H9 (cell line): Measurements from ENCODE around the gene PERM1. TPM values are rescaled to one million over a fixed set of nuclear protein-coding genes. Genes with fewer than 3 reads are reported as not detected.

Experiments
- DNase-seq: peaks from one replicate; pipeline ENCODE4 v3.0.0-alpha.2; 2017
- H2AFZ ChIP-seq: one replicate; pipeline ENCODE4 v1.6.1; 2013; ENCODE audit warnings: mild to moderate bottlenecking, low read length, control low read depth, moderate library complexity
- H2AK5ac ChIP-seq: 2 replicates; pipeline ENCODE4 v1.6.1; 2013; ENCODE audit warnings: low read length, control low read depth, mixed read lengths; ENCODE audit not compliant: insufficient read length
- H2BK120ac ChIP-seq: one replicate; pipeline ENCODE4 v1.6.1; 2013; ENCODE audit warnings: low read depth, mild to moderate bottlenecking, low read length, control low read depth, inconsistent platforms; ENCODE audit not compliant: poor library complexity, severe bottlenecking
- H2BK12ac ChIP-seq: 2 replicates; pipeline ENCODE4 v1.6.1; 2013; ENCODE audit warnings: low read length, control low read depth, mixed read lengths, low read depth; ENCODE audit not compliant: insufficient read length
- H2BK15ac ChIP-seq: 2 replicates; pipeline ENCODE4 v1.6.1; 2013; ENCODE audit warnings: low read depth, low read length, control low read depth
- H2BK20ac ChIP-seq: one replicate; pipeline ENCODE4 v1.6.1; 2013; ENCODE audit warnings: low read depth, mild to moderate bottlenecking, low read length, control low read depth, inconsistent platforms; ENCODE audit not compliant: poor library complexity, severe bottlenecking
- H2BK5ac ChIP-seq: 2 replicates; pipeline ENCODE4 v1.6.1; 2013; ENCODE audit warnings: low read length, control low read depth, mixed read lengths; ENCODE audit not compliant: insufficient read length
- H3K14ac ChIP-seq: 2 replicates; pipeline ENCODE4 v1.6.1; 2013; ENCODE audit warnings: low read length, control low read depth; ENCODE audit not compliant: insufficient read depth
- H3K18ac ChIP-seq: 2 replicates; pipeline ENCODE4 v1.6.1; 2013; ENCODE audit warnings: low read depth, mild to moderate bottlenecking, mixed read lengths, low read length, control low read depth; ENCODE audit not compliant: insufficient read length
- H3K23ac ChIP-seq: 2 replicates; pipeline ENCODE4 v1.6.1; 2013; ENCODE audit warnings: low read length, control low read depth, mixed read lengths, low read depth; ENCODE audit not compliant: insufficient read length
- H3K23me2 ChIP-seq: 2 replicates; pipeline ENCODE4 v1.6.1; 2013; ENCODE audit warnings: low read depth, mild to moderate bottlenecking, mixed read lengths, low read length, control low read depth; ENCODE audit not compliant: insufficient read length, poor library complexity, severe bottlenecking
- H3K27ac ChIP-seq: 2 replicates; pipeline ENCODE4 v1.5.1; 2013; ENCODE audit warnings: low read length, control low read depth, mixed read lengths, low read depth; ENCODE audit not compliant: insufficient read length
- H3K27me3 ChIP-seq: 2 replicates; pipeline ENCODE4 v1.6.1; 2013; ENCODE audit warnings: low read length, control low read depth, inconsistent platforms; ENCODE audit not compliant: insufficient read depth
- H3K4ac ChIP-seq: 2 replicates; pipeline ENCODE4 v1.6.1; 2013; ENCODE audit warnings: low read depth, mild to moderate bottlenecking, control low read depth, inconsistent platforms, low read length, moderate library complexity
- H3K4me1 ChIP-seq: 2 replicates; pipeline ENCODE4 v1.6.1; 2013; ENCODE audit warnings: low read length, control low read depth, inconsistent platforms; ENCODE audit not compliant: insufficient read depth
- H3K4me2 ChIP-seq: 2 replicates; pipeline ENCODE4 v1.6.1; 2013; ENCODE audit warnings: low read length, control low read depth, mixed read lengths; ENCODE audit not compliant: insufficient read length, insufficient read depth
- H3K56ac ChIP-seq: 2 replicates; pipeline ENCODE4 v1.6.1; 2013; ENCODE audit warnings: low read depth, mild to moderate bottlenecking, mixed read lengths, low read length, control low read depth; ENCODE audit not compliant: insufficient read length
- H3K79me1 ChIP-seq: 2 replicates; pipeline ENCODE4 v1.6.1; 2013; ENCODE audit warnings: low read depth, mild to moderate bottlenecking, moderate library complexity, low read length, control low read depth, inconsistent platforms; ENCODE audit not compliant: insufficient read depth, poor library complexity, severe bottlenecking
- H3K79me2 ChIP-seq: 2 replicates; pipeline ENCODE4 v1.6.1; 2013; ENCODE audit warnings: low read length, control low read depth, inconsistent platforms; ENCODE audit not compliant: insufficient read depth
- H3K9ac ChIP-seq: 2 replicates; pipeline ENCODE4 v1.6.1; 2013; ENCODE audit warnings: low read length, control low read depth, mixed read lengths; ENCODE audit not compliant: insufficient read length; ENCODE audit errors: extremely low read depth
- H3K9me3 ChIP-seq: one replicate; pipeline ENCODE4 v1.6.1; 2013; ENCODE audit warnings: low read depth, low read length, inconsistent platforms; ENCODE audit not compliant: control insufficient read depth
- H3T11ph ChIP-seq: one replicate; pipeline ENCODE4 v1.6.1; 2013; ENCODE audit warnings: mild to moderate bottlenecking, low read length, control low read depth, inconsistent platforms
- H4K20me1 ChIP-seq: one replicate; pipeline ENCODE4 v1.6.1; 2013; ENCODE audit not compliant: control insufficient read depth, insufficient read length, insufficient read depth
- H4K5ac ChIP-seq: 2 replicates; pipeline ENCODE4 v1.6.1; 2013; ENCODE audit warnings: low read depth, mild to moderate bottlenecking, mixed read lengths, low read length, control low read depth; ENCODE audit not compliant: insufficient read length
- H4K8ac ChIP-seq: replicated peaks from 2 replicates; pipeline ENCODE4 v1.6.1; 2013; ENCODE audit warnings: low read length, control low read depth, mixed read lengths, low read depth; ENCODE audit not compliant: insufficient read length
- H4K91ac ChIP-seq: 2 replicates; pipeline ENCODE4 v1.6.1; 2013; ENCODE audit warnings: low read depth, mild to moderate bottlenecking, moderate library complexity, mixed read lengths, low read length, control low read depth; ENCODE audit not compliant: insufficient read length
- H3K27ac Mint-ChIP-seq, 3 experiments: 2 replicates in 2 of 3; 3 replicates in 1 of 3; pipeline ENCODE4 v1.8.0; 2020 to 2021; ENCODE audit warnings: mixed read lengths in 3 of 3, mild to moderate bottlenecking in 1 of 3, moderate library complexity in 1 of 3
- H3K27me3 Mint-ChIP-seq: 2 replicates; pipeline ENCODE4 v1.8.0; 2021; ENCODE audit warnings: low read depth, mild to moderate bottlenecking, moderate library complexity, mixed read lengths
- H3K36me3 Mint-ChIP-seq, 3 experiments: 2 replicates in 2 of 3; 3 replicates in 1 of 3; pipeline ENCODE4 v1.8.0; 2020 to 2021; ENCODE audit warnings: low read depth in 3 of 3, mixed read lengths in 3 of 3; ENCODE audit not compliant: insufficient read depth in 1 of 3
- H3K4me1 Mint-ChIP-seq, 2 experiments: 2 replicates each; pipeline ENCODE4 v1.8.0; 2020; ENCODE audit warnings: mixed read lengths in 2 of 2
- H3K4me3 Mint-ChIP-seq, 2 experiments: 2 replicates in 1 of 2; 3 replicates in 1 of 2; pipeline ENCODE4 v1.8.0; 2020 to 2021; ENCODE audit warnings: mild to moderate bottlenecking in 2 of 2, mixed read lengths in 2 of 2, moderate library complexity in 1 of 2
- H3K9me3 Mint-ChIP-seq, 2 experiments: 2 replicates in 1 of 2; 3 replicates in 1 of 2; pipeline ENCODE4 v1.8.0; 2020; ENCODE audit warnings: mild to moderate bottlenecking in 2 of 2, mixed read lengths in 2 of 2, moderate library complexity in 1 of 2
- WGBS: extraction: QIAGEN DNeasy Blood & Tissue Kit; methylation state at CpG from one replicate; pipeline ENCODE4 v1.1.7; 2013; ENCODE audit warnings: missing lambda C conversion rate, low lambda C conversion rate, mixed read lengths; ENCODE audit not compliant: insufficient read length; ENCODE audit errors: extremely low coverage; 5-methylcytosine and 5-hydroxymethylcytosine counted together
- total RNA-seq: library from RNA; stranded (reverse); gene quantifications from 2 replicates; pipeline ENCODE4 v1.2.1, GENCODE V29; 2021
- TF ChIP-seq, protein P1 (sequence below): fragments of 200-600 bp; sonication (generic); conservative IDR thresholded peaks from 3 replicates; pipeline ENCODE4 v1.8.0; 2021; ENCODE audit warnings: antibody characterized with exemption, mild to moderate bottlenecking

The PERM1 gene
- total RNA-seq, 1 experiment from 2014 or later = not detected

DNA sequence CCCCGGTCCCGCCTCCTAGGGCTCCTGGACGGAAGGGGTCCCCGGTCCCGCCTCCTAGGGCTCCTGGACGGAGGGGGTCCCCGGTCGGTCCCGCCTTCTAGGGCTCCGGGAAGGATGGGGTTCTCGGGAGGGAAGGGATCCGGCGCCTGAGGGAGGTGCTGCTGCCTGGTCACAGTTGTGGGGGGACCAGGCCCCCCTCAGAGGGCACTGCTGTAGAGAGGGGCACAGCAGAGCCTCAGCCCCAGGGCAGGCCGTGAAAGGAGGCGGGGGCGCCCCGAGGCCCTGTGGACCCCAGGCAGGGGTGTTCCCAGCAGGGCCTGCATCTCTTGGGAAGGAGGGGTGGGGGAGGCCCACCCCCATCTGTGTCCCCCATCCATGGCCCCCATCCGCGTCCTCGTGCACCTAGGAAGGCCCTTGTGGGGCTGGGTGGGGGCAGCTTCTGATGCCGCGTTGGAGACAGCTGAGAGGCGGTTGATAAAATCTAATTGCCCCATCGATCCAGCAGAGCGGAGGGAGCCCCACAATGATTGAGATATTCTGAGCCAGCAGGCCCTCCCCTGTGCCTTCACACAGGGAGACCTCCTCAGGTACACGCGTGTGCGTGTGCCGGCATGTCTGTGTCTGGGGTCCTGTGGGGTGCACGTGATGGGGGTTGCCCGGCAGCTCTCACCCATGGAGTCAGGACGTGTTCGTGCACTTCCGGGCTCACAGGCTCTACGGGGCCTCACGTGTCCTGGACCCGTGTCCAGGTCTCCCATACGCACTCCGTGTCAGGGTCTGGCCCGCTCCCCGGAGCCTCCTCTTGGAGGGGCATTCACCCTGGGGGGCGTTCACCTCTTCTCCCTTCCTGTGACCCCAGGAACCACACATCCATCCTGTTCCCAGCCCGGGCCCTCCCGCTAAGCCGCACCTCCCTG, 45.3 kb downstream of the PERM1 start:
- H3K23ac ChIP-seq = no peak overlapping the region
- no peak overlapping the region for H2BK12ac ChIP-seq
- peaks cover 0 to 2% (median under 1%) of the 10 kb centered on the region in 3 experiments; a peak in 2 of 7 replicates for H3K36me3 Mint-ChIP-seq
- no peak for DNase-seq
- no peaks in the 10 kb centered on the region for H3K79me2 ChIP-seq
- H3K9me3 ChIP-seq = no peaks in the 10 kb centered on the region
- no peaks in the 10 kb centered on the region for H3K9me3 Mint-ChIP-seq
- TF ChIP-seq, protein P1, sequence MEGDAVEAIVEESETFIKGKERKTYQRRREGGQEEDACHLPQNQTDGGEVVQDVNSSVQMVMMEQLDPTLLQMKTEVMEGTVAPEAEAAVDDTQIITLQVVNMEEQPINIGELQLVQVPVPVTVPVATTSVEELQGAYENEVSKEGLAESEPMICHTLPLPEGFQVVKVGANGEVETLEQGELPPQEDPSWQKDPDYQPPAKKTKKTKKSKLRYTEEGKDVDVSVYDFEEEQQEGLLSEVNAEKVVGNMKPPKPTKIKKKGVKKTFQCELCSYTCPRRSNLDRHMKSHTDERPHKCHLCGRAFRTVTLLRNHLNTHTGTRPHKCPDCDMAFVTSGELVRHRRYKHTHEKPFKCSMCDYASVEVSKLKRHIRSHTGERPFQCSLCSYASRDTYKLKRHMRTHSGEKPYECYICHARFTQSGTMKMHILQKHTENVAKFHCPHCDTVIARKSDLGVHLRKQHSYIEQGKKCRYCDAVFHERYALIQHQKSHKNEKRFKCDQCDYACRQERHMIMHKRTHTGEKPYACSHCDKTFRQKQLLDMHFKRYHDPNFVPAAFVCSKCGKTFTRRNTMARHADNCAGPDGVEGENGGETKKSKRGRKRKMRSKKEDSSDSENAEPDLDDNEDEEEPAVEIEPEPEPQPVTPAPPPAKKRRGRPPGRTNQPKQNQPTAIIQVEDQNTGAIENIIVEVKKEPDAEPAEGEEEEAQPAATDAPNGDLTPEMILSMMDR = no peak
- H2BK15ac ChIP-seq = no peak overlapping the region
- H3K4me1 ChIP-seq = no peaks in the 10 kb centered on the region
- H2BK120ac ChIP-seq = no peak overlapping the region
- peaks cover 9 to 48% of the 10 kb centered on the region in 2 experiments for H3K4me1 Mint-ChIP-seq
- H4K5ac ChIP-seq = no peak overlapping the region
- H3K4ac ChIP-seq = no peak overlapping the region
- no CpG with 5 or more reads among the region's 45 CpGs for WGBS
- H3K18ac ChIP-seq = no peak overlapping the region
- H3K79me1 ChIP-seq = no peaks in the 10 kb centered on the region
- H3K4me3 Mint-ChIP-seq = no peak overlapping the region; a peak in 1 of 5 replicates
- H2BK20ac ChIP-seq = no peak overlapping the region
- H4K20me1 ChIP-seq = no peaks in the 10 kb centered on the region
- no peak overlapping the region for H4K91ac ChIP-seq
- H3K14ac ChIP-seq = no peak overlapping the region
- peaks cover 84% of the 10 kb centered on the region for H3K27me3 Mint-ChIP-seq
- no peak overlapping the region for H3T11ph ChIP-seq
- no peak overlapping the region for H2AK5ac ChIP-seq
- no peak overlapping the region for H3K4me2 ChIP-seq
- H3K27ac Mint-ChIP-seq = no peak overlapping the region
- peaks cover 3% of the 10 kb centered on the region for H3K23me2 ChIP-seq
- peaks cover 60% of the 10 kb centered on the region for H3K27me3 ChIP-seq
- H3K27ac ChIP-seq = no peak overlapping the region
- H2AFZ ChIP-seq = no peak overlapping the region
- H2BK5ac ChIP-seq = no peak overlapping the region
- no peak overlapping the region for H3K56ac ChIP-seq
- H4K8ac ChIP-seq = no peak overlapping the region
- H3K9ac ChIP-seq = no peak overlapping the region
